Measurements from ENCODE around the gene ZDHHC11. TPM values are rescaled to one million over a fixed set of nuclear protein-coding genes. Genes with fewer than 3 reads are reported as not detected.
"Not testable (repeated sequence)": the region's sequence is repeated elsewhere in the genome, so short reads cannot be mapped to it uniquely, and the experiment has no call there.

ZDHHC11 gene
- polyA plus RNA-seq, 4 donors: 3.7 to 11.1 (median 7.5) TPM

DNA sequence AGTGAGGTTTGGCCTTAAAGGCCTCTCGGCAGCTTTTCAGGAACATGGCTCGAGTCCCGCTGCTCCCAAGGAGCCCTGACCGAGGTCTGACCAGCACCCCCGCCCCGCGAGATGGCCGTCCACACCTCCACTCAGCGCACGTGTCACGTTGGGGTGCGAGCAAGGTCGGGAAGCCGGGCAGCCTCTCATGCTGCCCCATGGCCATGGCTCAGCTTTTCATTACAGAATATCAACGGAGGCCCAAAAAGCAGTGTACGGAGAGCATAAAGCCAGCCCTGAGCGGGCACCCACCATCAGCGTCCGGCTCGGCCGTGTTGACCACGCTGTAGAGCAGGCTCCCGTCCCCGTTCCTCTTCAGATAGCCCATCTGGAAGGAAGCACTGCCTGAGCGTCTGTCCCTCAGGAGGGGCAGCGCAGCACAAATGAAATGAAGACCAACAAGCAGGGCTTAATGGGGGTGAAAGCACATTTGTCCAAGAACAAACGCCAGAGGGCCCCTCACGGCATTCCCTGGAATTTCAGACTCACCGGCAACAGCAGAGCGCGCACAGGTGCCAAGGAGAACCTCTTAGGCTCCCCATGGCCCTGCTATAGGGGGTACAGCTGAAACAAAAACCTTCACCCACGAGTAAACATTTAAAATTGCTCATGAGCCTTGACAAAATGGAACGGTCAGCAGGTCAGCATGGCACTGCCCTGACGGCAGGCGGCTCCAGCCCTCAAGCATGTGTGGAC, 30.2 kb upstream of the ZDHHC11 start:
- DNase-seq (ENCODE audit: low read depth in 4 of 4, low spot score in 2 of 4): no peak

GRCh38 chr5:878677-879076, 27.9 kb upstream of the ZDHHC11 start:
- DNase-seq (ENCODE audit: low read depth in 4 of 4, low spot score in 2 of 4): not testable (repeated sequence)

DNA sequence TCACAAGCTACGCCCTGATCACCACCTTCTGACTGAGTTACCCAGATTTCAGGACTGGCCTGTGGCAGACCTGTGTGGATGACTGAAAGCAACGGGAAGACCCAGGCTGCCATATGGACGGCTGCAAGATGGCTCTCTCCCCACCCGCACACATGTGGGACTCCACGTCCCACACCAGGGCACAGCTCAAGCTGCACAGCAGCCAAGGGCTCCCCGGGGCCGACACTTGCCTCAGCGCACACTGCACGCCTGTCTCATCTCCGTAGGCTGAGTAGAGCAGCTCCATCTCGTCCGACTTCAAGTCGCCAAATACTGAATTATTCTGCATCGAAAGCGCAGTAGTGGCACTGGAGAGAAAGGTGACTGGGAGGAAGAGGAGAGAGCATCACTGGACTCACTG, 27.3 kb upstream of the ZDHHC11 start:
- no peak for DNase-seq (ENCODE audit: low read depth in 4 of 4, low spot score in 2 of 4)

DNA sequence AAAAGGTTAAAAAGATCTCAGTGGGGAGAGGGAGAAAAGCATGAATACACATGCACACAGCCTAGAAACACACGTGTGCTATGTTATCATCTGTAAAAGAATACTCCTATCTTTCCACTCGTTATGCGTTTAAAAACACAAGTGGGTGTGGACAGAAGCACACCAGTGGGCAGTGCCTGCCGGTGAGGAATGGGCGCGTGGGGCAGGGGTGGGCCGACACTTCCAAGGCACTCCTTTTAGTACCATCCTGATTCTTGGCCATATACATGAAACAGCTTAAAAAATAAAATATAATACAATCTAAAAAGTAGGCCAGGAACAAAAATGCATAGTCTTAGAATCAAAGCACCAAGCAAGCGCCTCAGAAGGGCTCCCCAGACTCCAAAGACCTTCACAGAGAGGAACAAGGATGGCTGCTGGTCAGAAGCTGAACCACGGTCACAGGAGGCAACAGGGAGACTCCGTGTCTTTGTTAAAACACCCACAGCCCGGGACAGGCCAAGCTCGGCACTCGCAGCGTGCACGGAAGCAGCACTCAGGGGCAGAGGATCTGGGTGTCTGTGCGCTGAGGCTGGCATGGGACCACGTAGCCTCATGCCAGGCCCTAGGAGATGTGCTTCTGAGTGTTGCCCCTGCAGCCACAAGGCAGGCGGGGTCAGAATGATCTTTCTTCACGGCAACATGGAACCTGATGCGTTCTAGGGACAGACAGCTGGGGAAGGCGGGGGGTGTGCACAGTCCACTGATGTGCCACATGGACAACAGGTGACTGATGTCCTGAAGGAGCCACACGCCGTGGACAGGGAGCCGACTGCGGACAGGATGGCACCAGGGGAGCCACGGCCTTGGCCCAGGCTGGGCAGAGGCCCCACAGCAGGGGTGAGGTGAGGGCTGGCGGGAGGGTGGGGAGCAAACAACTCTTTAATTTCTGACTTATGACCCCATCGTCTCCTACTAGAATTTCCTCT, 25.9 kb upstream of the ZDHHC11 start:
- no peak for DNase-seq (ENCODE audit: low read depth in 4 of 4, low spot score in 2 of 4)

- no peak for DNase-seq (ENCODE audit: low read depth in 4 of 4, low spot score in 2 of 4)
Measured at GRCh38 chr5:875931-876330, 25.1 kb upstream of the ZDHHC11 start.

GRCh38 chr5:873328-873727, 22.5 kb upstream of the ZDHHC11 start:
- DNase-seq (ENCODE audit: low read depth in 4 of 4, low spot score in 2 of 4): no peak

DNA sequence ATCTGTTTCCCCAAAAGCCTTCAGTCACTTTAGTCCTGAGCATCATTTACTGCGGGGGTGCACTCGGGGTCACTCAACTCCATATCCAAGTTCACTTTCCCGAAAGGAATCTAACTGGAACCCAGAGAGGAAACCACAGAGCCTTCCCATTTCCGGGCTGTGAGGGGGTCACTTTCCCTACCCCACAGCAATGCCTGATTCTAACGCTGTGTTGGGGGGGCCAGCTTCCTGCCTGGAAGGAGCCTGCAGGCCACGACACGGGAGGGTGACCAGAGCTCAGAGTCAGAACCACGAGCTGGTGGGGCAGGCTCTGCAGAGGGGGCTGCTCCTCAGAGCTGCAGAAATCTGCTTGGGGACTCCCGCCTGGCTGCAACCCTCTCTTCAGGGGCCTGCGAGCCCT, 21.5 kb upstream of the ZDHHC11 start:
- DNase-seq (ENCODE audit: low read depth in 4 of 4, low spot score in 2 of 4): no peak

GRCh38 chr5:871596-872298, 21.0 kb upstream of the ZDHHC11 start:
- DNase-seq (ENCODE audit: low read depth in 4 of 4, low spot score in 2 of 4): no peak

DNA sequence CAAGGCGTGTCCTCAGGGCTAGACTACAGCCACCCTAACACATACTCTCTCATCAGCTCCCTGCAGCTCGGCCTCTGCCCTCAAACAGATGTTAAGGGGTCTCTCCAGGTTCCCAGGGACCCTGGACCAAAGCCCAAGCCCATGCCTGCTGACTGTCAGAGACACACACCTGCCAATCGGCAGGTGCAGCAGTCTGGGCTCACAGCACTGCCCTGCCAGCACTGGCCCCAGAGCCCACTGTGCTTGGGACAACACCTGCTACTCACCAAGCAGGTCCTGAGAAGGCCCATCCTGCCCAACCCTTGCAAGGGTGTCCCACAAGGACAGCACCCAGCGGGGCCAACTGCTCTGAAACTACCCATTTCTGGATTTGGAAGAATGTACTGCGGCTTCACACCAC, 20.2 kb upstream of the ZDHHC11 start:
- DNase-seq (ENCODE audit: low read depth in 4 of 4, low spot score in 2 of 4): no peak

GRCh38 chr5:868428-869135, 17.8 kb upstream of the ZDHHC11 start:
- no peak for DNase-seq (ENCODE audit: low read depth in 4 of 4, low spot score in 2 of 4)

- DNase-seq (ENCODE audit: low read depth in 4 of 4, low spot score in 2 of 4): no peak
Measured at GRCh38 chr5:867300-867870, 16.6 kb upstream of the ZDHHC11 start.

DNA sequence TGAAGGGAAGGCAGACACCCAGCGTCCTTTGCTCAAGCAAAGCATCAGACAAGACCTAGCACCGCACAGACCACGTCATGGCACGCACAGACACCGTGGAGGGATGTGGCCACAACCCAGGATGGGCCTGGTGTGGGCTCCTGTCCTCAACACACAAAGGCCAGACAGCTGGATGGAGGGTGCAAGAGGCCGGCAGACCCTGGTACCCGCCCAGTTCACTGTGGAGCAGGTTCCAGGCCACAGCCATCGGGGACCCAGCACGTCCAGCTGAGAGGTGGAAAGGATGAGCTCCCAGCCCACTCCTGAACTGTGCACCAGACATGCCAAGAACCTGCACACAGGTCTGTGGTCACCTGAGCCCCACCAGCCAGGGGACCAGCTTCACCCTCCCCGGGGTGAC, 15.0 kb upstream of the ZDHHC11 start:
- no peak for DNase-seq (ENCODE audit: low read depth in 4 of 4, low spot score in 2 of 4)

DNA sequence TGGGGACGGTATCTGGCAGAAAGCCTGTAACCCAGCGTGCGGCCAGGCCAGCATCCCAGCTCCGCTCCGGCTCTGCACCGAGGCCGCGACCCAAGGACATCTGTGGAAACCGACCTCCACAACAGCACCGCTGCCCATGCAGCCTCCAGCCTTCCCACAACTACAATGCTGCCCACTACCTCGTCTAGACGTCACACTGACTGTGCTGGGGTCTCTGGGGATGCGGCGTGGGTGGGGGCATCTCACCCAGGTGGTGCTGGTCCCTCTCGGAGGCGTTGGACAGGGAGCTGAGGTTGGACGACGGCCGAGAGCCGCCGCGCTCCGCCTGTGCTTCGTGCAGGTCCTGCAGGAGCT, 14.4 kb upstream of the ZDHHC11 start:
- no peak for DNase-seq (ENCODE audit: low read depth in 4 of 4, low spot score in 2 of 4)

GRCh38 chr5:864492-865167, 13.8 kb upstream of the ZDHHC11 start:
- no peak for DNase-seq (ENCODE audit: low read depth in 4 of 4, low spot score in 2 of 4)

DNA sequence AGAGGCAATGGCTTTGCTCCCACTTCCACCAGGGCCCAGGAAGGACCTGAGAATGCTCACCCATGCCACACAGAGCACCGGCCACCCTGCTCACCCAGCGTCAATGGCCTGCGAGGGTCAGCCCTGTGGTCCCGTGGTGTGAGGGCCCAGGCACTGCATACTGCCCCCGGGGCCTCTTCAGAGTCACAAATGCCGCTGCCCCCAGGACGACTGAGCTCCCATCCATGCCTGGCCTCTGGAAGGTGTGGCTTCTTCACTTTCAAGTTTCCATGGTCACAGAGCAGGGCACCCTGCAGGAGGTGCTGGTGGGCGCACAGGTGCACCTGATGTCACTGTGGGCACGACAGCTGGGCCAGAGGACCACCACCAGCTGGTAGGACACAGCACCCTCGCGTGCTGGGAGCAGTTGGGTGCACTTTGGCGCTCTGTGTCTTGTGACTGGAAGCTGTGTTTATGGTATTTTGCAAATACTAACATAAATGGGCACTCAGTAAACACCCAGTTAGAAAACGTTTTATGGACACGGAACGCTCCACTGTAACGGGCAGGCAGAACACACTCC, 12.5 kb upstream of the ZDHHC11 start:
- DNase-seq (ENCODE audit: low read depth in 4 of 4, low spot score in 2 of 4): no peak

DNA sequence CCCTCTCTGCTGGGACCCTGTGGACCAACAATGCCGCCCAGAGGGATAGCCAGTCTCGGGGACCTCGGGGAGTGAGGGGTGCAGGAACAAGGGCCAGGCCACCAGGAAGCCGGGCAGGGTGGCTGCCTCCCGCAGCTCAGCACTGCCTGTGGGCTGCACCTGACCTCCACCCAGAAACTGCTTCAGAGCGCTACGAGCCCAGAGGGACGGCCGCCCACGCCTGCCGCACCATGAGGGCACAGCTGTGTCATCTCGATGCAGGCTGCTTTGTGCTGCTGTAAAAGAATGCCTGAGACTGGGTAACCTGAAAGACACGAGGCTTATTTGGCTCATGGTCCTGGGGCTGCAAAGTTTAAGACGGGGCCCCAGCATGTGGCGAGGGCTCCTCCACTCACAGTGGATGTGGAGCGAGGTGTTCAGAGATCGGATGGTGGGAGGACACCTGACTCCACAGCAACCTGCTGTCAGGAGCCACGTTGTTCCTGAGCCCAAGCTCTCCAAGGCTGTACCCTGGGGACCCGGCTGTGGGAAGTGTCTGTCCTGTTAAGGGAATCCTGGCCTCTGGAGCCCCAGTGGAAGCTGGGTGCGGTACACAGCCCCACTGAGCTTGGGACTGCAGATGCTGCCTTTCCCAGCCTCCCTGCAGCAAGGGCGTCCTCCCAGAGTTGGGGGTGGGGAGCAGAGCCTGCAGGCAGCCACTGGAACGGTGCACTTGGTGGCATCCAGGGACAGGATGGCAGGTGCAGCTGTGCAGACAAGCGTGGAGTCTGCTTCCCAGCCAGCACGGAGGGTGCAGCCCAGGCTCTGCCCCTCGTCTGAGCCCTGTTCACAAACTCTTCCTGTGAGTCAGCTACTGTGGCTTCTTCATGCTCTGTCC, 11.8 kb upstream of the ZDHHC11 start:
- DNase-seq (ENCODE audit: low read depth in 4 of 4, low spot score in 2 of 4): peak in 1 of 4 donors; percentile 27

GRCh38 chr5:861442-862366, 10.9 kb upstream of the ZDHHC11 start:
- no peak for DNase-seq (ENCODE audit: low read depth in 4 of 4, low spot score in 2 of 4)

Data from left renal cortex interstitium (tissue), 4 donors.